ENCODE results near the gene LCE1D. TPM values are rescaled to one million over a fixed set of nuclear protein-coding genes. Genes with fewer than 3 reads are reported as not detected.

The LCE1D gene
- total RNA-seq, 1 experiment from 2014 or later = not detected

- H3K4me3 Mint-ChIP-seq (ENCODE audit: unreplicated experiment) = peak overlapping the region; percentile 17
- H3K9me3 Mint-ChIP-seq (ENCODE audit: unreplicated experiment) = no peaks in the 10 kb centered on the region
- H3K36me3 Mint-ChIP-seq (ENCODE audit: insufficient read depth, unreplicated experiment) = no peaks in the 10 kb centered on the region
- DNase-seq (ENCODE audit: unreplicated experiment) = no peak
- H3K27ac Mint-ChIP-seq (ENCODE audit: low read depth, unreplicated experiment) = peak overlapping the region; percentile 31
- H3K27me3 Mint-ChIP-seq (ENCODE audit: insufficient read depth, unreplicated experiment) = no peaks in the 10 kb centered on the region
- intact Hi-C loops (cut with micrococcal nuclease) = loop anchor here (10.0 kb wide), 1 partner anchor 434 kb away; no protein-coding TSS in a partner anchor
- no TSS peak for BruUV-seq (replicated peaks)
- TF ChIP-seq CTCF (IDR thresholded peaks at IDR 0.05; ENCODE audit: unreplicated experiment) = no peak
- POLR2A ChIA-PET = interaction anchor here (0.5 to 1.4 kb wide), 3 partner anchors 9 to 457 kb away, joined by 4 read pairs; partner anchors contain the start of gene PRR9
- CTCF ChIA-PET = interaction anchor here (0.6 to 4.6 kb wide), 9 partner anchors 25 to 872 kb away, joined by 3 to 57 read pairs (median 4); no protein-coding TSS in a partner anchor
- H3K4me1 Mint-ChIP-seq (ENCODE audit: insufficient read depth, unreplicated experiment) = peaks cover 41% of the 10 kb centered on the region
These were observed 35.9 kb upstream of the LCE1D start for GRCh38 chr1:152760551-152761190.

- intact Hi-C loops (cut with micrococcal nuclease) = loop anchor here (1.0 to 10.0 kb wide), 2 partner anchors 107 to 433 kb away; no protein-coding TSS in a partner anchor
- Mint-ChIP-seq H3K4me1 (ENCODE audit: insufficient read depth, unreplicated experiment) (peaks cover 41% of the 10 kb centered on the region), H3K27ac (ENCODE audit: low read depth, unreplicated experiment) (peak overlapping the region; percentile 4), H3K27me3 (ENCODE audit: insufficient read depth, unreplicated experiment) (no peaks in the 10 kb centered on the region), H3K9me3 (ENCODE audit: unreplicated experiment) (no peaks in the 10 kb centered on the region), H3K36me3 (ENCODE audit: insufficient read depth, unreplicated experiment) (no peaks in the 10 kb centered on the region), H3K4me3 (ENCODE audit: unreplicated experiment) (peak overlapping the region; percentile 0)
- TF ChIP-seq CTCF (IDR thresholded peaks at IDR 0.05; ENCODE audit: unreplicated experiment) = peak; percentile 10
- CTCF ChIA-PET = interaction anchor here (0.6 to 4.6 kb wide), 6 partner anchors 16 to 873 kb away, joined by 3 to 57 read pairs (median 4); no protein-coding TSS in a partner anchor
- DNase-seq (ENCODE audit: unreplicated experiment) = no peak
- no TSS peak for BruUV-seq (replicated peaks)
- POLR2A ChIA-PET = interaction anchor here (0.5 to 1.4 kb wide), 3 partner anchors 94 to 456 kb away, joined by 4 read pairs; partner anchors contain the start of gene PRR9
These were observed 34.8 kb upstream of the LCE1D start for GRCh38 chr1:152761609-152762213.

- TSS peak; percentile 92 for BruUV-seq (replicated peaks)
- intact Hi-C loops (cut with micrococcal nuclease) = loop anchor here (1.0 to 10.0 kb wide), 4 partner anchors 24 to 426 kb away; no protein-coding TSS in a partner anchor
- ChIA-PET CTCF (interaction anchor here (0.6 to 2.7 kb wide), 14 partner anchors 9 to 910 kb away, joined by 3 to 21 read pairs (median 4); partner anchors contain the start of gene KPRP), POLR2A (interaction anchor here (0.6 to 1.8 kb wide), 3 partner anchors 9 to 768 kb away, joined by 3 to 9 read pairs (median 4); partner anchors contain the start of gene KPRP)
- DNase-seq (ENCODE audit: unreplicated experiment) = peak; percentile 63
- no peak overlapping the region for H3K4me3 Mint-ChIP-seq (ENCODE audit: unreplicated experiment)
- peak overlapping the region; percentile 5 for H3K27ac Mint-ChIP-seq (ENCODE audit: low read depth, unreplicated experiment)
- H3K36me3 Mint-ChIP-seq (ENCODE audit: insufficient read depth, unreplicated experiment) = peaks cover 4% of the 10 kb centered on the region
- TF ChIP-seq CTCF (IDR thresholded peaks at IDR 0.05; ENCODE audit: unreplicated experiment) = peak; percentile 13
- H3K9me3 Mint-ChIP-seq (ENCODE audit: unreplicated experiment) = peaks cover 8% of the 10 kb centered on the region
- no peaks in the 10 kb centered on the region for H3K27me3 Mint-ChIP-seq (ENCODE audit: insufficient read depth, unreplicated experiment)
- H3K4me1 Mint-ChIP-seq (ENCODE audit: insufficient read depth, unreplicated experiment) = peaks cover 29% of the 10 kb centered on the region
These were observed 27.5 kb upstream of the LCE1D start for GRCh38 chr1:152768847-152769533.

Measured in MCF 10A (cell line).